HG03342 (cell line): ENCODE measurements around the gene GSN.

Experiments
- ATAC-seq: cut with Tn5 transposase; IDR thresholded peaks from one replicate; pipeline ENCODE4 v1.9.1; 2021; ENCODE audit warnings: mild to moderate bottlenecking, moderate library complexity; ENCODE audit not compliant: unreplicated experiment

GSN gene

DNA sequence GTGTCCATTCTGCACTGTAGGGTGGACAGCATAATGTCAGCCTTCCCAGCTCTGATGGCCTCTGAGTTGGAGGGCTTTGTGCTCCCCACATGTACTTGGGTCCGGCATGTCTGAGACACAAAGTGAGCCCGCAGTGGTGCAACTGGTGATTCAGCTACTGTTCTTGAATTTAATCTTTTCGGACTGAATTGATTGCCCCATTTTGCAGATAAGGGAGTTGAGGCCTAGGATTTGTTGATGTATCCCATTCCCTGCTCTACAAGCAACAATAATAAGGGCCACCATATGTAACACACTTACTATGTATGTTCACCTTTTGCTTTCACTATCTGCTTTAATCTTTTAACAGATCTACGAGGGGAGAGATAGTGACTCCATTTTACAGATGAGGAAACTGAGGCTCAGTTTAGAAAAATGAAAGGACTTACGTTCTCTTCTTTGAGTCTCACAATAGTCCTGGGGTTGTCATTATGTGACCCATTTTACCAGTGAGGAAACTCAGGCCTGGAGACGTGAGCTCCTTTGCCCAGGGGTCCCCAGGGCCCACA, 4.5 kb downstream of the GSN start:
- no peak for ATAC-seq

DNA sequence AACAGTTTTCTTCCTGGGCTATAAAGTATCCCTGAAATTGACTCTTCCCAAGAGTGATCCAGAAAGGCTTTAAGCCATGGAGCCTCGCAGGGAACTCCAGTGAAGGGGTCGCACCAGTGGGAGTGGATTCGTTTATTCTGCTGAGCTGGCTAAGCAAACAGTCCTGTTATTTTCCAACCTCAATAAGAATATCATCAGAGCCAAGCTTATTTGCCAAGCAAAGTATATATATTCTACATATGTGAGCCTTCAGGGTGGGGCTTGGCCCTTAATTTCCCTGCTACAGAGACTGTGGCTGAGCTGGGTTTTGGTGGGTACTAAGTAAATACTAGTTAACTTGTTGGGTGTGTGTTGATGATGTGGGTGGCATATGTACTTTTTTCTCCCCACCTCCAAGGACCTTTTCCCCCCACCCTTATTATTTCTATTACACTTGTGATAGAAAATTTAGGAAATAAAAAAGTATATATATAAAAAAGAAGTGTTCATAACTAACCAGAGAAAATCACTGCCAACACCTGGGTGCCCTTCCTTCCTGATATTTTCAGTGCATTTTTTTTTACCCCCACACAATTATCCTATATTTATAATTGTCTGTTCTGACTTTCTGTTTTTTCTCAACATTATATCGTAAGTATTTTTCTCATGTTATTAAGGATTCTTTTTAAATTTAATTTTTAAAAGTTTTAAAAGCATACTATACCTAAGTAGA, 5.3 kb downstream of the GSN start:
- no peak for ATAC-seq

DNA sequence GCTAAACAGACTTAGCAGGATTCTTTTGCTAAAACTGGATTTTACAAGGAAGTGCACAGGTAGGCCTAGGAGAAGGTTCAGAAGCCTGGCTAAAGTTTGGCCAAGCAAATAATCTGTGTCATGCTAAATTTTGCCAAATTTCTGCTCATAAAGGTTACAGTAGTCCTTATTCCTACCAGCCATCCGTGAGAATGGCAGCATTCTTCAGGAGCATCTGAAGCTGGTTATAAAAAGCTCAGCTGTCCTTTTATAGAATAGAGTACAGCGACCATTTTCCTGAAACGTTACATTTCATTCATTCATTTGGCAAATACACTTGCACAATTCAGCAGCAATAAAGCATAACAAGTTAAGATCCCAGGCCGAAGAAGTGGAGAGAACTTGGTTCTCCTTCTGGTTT, 6.9 kb downstream of the GSN start:
- no peak for ATAC-seq

DNA sequence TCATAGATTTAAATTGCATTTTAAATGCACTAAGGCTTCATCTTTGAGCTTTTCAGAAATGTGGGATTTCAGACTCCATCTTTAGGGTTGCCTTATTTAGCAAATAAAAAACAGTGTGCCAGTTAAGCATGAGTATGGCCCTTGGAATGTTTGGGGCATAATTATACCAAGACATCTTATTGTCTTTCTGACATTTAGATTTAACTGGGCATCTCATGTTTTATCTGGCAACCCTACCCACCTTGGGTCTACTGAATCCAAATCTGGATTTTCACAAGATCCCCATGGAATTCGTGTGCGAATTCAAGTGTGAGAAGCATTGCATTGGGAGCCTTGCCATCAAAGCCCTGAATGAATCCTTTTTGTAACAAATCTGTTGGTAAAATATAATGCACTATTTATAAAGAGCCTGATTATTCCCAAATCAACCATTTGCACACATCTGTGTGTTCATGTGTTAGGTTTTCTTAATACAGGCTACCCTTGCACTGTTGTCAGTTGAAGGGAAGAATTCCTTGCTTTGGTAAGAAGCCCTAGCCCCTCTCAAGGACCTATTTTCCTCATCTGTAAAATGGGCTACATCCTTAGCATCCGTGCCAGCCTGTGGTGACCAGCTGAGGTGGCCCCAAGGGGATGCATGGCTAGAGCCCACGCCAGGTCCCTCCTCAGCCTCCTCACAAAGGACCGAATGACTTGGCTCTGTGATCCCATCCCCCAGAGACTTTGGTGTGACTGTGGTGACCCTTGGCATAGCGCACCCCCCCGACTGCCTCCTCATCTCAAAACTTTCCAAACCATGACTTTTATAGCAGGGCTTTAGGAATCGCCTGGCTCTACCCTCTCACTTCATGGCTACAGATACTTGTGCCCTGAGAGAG, 8.1 kb downstream of the GSN start:
- ATAC-seq, result no peak

DNA sequence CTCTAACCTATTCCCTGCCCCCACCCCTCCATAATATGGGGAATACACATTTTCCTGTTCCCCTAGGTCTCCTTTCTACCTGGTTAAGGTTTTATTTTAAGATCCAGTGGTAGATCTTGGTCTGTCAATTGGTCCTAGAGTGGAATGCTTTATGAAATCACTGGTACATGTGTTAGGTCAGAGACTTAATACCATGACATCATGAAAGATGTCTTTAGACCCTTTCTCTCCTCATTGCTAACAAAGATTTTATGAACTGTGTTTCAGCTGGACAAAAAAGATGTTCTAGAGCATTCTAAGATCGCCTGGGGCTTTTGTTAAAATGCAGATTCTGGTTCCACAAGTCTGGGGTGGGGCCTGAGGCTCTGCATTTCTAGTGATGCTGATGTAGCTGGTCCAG, 9.1 kb downstream of the GSN start:
- no peak for ATAC-seq

DNA sequence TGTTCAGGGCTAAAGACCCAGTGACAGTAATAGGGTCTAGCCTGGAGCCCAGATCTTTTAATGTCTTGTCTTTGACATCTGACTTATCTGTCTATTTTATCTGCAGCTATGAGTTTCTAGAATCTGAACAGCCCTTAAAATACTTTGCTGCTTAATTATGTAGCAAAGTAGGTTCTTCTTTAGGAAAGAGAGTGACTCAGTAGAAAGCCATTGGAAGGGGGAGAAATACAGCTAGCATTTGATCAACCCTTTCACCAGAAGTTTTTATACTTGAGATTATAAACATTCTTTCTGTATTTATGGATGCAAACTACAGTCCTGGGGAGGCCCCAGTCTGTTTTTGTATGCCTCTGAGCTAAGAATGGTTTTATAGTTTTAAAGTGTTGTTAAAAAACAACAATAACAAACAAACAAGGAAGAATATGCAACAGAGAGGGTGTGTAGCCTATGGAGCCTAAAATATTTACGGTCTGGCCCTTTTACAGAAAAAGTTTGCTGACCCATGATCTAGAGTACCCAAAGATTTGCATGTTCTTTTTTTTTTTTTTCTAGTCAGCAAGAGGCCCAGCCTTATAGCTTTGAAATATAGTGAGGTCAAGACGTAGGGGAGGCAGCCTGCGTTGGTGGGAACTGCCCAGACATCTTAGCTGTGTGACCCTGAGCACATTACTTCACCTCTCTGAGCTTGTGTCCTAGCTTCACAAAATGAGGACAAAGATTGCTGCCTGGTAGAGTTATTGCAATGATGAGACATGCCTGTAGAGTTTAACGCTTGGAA, 9.7 kb downstream of the GSN start:
- no peak for ATAC-seq

DNA sequence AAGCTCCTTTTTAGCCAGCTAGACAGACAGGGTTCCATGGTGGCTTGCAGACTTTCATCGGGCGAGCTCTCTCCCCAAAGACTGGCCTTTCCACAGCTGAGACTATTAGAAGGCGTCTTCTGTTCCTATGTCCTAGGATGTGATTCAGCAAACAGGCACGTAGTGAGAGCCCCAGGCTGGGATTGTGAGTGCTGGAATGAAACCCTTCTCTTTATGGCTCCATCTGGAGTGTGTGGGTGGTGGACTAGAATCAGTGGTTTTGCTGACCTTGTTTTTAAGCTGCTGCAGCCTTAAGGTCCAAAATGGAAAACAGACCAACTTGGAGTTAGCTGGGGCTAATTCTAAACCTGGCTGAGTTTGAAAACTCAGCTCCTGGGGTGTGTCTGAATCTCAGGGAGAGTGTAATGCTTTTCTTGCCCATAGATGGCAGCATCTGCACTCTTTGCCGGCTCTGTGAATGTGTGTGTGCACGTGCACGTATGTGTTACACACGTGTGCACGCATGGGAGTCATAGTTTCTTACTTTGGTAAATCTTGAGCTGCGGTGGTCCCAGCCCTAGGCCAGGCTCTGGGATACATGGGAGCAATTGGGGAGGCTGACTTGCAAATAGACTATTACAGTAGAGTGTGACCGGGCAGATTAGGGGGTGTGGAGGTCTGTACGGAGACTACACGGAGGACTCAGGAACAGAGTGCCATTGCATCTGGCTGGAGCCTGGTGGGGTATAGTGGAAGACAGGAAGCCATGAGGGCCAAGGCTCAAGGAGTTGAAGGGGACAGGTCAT, 10.7 kb downstream of the GSN start:
- ATAC-seq, result peak; percentile 58

DNA sequence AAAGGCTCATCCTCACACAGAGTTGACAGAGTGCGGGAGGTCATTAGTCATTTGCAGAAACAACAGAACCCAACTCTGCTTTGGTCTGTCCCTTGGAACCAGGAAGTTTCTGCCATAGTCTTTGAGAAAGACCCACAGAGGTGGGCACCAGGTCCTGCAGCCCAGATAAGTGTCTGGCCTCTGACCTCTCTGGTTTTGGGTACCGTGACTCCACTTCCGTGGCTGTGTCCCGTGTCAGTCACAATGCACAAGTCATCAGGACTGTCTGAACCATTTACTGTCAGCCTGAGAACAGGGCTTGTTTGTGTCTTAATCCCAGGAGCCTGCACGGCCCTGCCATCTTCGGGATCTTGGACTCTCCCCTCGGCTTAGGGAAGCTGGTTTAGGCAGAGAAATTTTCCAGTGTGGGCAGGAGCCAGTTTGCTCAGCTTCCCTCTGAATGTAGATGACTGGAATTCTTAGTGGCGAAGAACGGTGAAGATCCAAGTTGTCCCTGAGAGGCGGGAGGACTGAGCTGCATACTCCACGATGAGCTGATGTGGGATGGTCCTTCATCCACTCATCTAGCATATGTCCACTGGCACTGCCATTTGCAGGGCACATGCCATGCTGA, 11.9 kb downstream of the GSN start:
- no peak for ATAC-seq

DNA sequence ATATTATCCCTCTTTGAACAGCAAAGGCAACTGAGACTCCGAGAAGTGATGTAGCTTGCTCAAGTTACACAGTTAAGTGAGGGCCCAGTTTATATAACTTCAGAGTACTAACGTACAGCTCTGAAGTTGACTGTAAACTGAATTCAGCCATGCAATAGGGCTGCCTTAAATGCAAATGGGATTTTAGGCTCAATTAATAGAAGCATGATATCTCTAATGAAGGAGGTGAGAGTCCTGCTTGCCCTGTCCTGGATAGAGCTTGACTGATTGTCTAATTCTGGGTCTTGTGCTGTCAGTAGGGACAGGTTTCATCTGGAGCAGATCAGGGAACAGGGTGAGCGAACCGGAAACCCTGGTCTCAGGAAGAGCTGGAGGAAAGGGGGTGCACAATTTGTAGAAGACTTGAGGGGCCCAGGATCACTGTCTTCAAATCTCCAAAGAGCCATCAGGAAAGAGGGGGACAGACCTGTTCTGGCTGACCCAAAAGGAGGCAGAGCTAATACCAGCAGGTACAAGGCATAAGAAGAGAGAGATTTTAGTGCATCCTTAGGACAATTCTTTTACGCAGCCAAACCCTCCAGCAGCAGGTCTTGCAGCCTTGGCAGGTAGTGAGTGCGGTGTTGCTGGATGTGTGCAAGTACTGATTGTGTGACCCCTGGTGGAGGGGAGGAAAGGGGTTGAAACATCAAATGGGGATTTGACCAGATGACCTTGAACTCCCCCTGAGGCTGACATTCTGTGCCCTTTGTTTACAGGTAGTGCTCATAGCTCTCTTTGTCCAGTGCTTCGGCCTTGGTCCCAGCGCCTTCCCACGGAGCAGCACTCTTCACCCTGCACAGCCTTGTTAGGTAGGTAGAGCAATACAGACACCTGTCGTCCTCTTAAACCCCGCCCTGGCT, 13.0 kb downstream of the GSN start:
- ATAC-seq, result no peak

DNA sequence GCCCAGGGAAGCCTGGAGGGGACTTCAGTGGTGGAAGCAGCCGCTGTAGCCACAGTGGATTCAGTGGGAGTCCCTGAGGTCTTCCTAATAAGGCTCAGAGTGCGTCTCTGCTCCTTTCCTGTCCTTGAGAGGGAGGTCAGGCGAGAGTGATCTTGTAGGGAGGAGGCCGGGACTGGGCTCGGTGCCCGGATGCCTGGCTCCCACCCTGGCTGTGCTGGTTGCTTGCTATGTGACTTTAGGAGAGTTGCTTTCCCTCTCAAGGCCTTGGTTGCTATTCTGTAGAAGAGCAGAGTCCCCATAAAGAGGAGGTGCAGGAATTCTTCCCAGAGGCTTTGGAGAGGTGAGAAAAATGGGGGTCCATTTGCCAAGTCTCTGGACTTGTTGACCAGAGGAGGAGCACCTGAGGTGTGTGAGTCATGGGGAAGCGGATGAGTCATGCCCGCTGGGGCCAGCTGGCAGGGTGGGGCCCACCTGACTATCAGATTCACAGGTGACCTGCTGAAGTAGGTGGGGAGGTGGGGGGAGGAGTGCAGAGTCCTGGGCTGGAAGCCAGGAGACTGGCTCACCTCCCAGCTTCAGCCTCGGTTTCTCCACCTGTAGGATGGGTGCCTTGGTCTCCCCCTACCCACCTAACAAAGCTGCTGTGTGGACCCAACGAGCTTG, 13.8 kb downstream of the GSN start:
- ATAC-seq, result no peak

DNA sequence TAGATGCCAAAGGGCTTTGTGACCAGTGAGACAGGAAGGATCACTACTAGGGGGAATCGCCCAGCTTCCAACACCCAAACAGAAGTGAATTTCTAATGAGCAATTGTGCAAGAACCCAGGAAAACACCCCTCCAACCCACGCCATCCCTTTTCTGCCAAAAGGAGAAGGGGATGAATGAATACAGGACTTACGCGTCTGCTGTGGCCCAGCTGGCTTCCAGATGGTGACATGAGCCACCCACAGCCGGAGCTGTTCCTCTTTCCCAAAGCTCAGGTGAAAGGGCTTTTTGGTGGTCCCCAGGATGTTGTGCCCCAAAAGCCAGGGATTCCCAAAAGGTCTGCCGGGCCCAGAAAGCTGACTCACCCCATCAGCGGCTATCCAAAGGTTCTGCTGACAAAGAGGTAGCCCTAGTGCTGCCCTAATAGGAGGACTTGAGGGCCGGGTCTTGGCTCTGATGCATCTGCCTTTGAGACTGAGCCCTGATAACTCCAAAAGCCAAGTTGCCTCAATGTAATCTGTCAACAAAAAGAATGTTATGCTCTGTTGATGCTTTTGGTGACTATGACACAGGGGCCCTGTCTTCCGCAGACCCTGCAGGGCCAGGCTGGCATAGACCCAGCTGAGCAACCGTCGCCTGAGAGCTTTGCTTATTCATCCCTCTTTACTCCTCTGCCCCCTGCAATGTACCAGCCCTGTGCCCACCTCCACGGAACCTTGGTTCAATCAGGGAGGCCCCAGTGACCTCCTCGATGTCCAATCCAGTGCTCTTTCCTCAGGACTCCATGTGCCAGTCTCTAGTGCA, 14.5 kb downstream of the GSN start:
- no peak for ATAC-seq

DNA sequence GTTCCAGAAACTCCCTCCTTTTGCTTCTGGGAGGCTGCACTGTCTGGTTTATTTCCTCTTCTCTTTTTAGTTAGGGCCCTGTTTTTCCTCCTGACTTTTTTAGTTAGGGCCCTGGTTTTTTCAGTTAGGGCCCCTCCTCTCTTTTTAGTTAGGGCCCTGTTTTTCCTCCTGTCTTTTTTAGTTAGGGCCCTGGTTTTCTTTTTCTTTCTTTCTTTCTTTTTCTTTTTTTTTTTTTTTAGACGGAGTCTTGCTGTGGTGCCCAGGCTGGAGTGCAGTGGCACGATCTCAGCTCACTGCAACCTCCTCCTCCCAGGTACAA, 15.1 kb downstream of the GSN start:
- no peak for ATAC-seq

DNA sequence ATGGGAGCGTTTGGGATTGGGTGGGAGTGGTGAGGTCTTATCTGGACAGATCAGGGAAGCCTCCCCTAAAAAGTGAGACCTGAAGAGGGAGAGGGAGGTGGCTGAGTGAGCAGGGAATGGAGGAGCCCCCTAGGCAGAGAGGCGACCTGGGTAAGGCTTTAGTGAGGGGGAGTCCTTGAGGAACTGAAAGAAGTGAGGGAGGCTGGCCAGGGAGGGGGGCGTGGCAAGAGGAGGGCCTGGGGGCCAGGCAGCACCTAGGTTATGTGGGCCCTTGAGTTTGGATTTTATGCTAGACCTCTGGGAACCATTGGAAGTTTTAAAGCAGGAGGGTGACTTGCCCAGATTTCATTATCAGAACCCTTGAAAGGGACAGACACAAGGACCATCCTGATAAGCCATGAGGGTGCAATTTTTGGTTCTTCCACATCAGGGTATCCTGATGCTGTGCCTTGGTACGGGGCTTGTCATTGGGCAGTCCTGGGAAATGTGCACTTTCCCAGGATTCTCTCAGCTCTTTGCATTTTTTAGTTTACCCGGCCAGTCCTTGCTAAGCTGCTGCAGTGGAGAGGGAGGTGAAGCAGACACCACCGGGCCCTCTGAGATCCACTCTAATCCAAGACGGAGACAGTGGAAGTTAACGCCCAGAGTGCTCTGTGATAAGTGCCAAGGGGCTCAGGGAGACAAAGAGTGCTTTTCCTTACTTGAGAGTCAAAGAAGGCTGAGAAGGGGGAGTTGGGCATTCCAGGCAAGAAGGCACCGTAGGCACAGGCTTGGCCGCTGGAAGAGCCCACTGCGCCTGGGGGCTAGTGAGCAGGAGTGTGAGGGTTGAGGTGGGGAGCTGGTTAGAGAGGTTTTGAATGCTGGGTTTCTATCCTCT, 16.1 kb downstream of the GSN start:
- no peak for ATAC-seq

DNA sequence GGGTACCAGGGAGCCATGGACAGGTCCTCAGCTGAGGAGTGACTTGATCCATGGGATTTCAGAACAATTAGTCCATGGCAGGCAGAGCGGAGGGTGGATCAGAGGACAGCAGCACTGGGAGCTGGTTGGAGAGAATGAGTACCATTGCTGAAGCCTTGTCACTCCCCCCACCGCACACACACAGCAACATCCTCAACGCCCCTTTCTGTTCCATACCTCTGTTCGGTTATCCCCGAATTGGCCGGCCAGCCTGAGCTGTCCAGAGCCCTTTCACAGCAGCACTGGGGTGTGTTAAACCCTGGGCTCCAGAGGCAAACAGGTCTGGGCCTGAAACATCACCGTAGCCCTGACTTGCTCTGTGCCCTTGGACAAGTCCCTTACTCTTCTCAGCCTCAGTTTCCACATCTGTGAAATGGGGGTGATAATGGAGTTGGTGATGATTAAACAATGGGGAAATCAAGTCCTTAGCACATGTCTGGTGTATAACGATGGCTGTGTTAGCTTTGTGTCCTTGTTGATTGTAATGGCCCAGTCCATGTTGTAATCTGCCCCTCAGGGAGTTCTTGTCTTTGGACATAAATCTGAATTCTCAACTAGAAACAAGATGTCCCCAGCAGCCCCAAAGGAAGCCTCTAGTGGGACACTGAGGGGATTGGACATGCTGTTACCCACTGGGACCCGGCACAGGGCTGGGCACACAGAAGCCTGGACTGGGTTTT, 16.9 kb downstream of the GSN start:
- ATAC-seq, result no peak

DNA sequence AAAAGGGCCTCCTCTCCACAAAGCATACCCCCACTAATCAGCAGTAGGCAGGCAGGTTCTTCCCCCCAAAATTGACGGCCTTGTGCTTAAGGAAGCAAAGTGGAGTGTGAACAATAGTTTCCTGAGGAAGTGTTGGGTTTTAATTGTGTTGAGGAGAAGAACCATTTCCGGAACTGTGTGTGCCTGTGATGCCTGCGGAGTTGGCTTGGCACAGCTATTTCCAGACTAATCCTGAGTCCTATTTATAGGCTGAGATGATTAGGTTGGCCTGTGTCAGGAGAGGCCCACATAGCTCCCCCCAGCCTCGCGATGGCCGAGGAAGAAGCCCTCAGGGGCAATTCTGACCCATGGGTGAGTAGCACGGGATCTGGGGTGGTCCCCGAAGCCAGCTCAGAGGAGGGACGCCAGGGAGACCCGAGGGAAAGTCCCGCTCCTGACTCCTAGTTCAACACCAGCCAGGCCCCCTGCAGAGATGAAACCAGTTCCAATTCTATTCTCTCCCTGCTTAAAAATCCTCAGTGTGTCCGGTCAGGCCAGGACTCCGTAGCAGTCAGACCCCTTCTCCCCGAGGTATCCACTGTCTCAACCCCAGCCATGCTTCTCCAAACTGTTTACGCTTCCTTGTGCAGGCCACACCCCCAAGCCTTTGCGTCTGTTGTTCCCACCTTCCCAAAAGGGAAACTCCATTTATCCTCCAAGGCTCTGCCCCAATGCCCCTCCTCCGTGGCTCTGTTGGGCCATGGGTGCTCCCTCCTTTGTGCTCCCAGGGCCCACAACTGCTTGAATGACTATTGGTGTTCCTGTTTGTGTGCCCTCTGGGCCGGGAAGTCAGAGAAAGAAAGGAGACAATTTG, 18.1 kb downstream of the GSN start:
- no peak for ATAC-seq

DNA sequence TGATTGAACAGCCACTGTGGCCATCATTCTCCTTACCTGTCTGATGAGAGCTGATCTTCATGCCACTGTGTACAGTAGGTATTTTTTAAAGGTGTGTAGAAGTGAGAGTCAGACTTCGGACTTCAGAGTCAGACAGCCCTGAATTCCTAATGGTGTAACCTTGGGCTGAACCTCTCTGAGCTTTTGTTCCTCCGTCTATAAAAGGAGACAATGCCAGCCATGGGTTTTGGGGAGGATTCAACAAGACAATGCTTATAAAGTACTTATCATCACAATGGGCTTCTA, 18.7 kb downstream of the GSN start:
- ATAC-seq, result no peak
